Measurements from ENCODE around the gene PPP1R14D.

DNA sequence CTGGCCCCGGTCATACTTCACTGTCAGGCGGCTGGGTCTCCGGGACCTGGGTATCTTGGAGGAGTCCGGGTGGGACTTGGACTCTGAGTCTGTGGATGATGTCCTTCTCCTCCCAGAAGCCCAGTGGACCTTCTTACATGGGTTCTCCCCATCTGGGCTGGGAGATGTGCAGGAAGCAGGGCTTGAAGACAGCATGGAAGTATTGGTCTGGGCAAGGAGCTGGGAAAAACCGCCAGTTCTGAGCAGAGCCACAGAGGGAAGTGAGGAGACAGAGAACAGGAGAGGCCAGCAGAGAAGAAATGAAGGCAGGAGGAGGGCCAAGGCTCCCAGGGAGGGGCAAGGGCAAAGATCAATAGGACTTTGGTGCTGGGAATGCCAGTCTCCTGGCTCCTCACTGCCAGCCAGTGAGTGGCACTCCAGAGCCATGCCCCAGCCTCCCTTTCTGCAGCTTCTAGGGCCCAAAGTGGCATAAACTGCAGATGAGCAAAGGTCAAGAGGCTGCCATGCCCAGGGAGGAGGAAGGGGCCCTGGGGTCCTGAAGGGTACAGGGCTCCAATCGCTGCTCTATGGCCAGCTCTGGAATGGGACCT lies at the start of gene PPP1R14D:
- TF ChIP-seq, protein P1, sequence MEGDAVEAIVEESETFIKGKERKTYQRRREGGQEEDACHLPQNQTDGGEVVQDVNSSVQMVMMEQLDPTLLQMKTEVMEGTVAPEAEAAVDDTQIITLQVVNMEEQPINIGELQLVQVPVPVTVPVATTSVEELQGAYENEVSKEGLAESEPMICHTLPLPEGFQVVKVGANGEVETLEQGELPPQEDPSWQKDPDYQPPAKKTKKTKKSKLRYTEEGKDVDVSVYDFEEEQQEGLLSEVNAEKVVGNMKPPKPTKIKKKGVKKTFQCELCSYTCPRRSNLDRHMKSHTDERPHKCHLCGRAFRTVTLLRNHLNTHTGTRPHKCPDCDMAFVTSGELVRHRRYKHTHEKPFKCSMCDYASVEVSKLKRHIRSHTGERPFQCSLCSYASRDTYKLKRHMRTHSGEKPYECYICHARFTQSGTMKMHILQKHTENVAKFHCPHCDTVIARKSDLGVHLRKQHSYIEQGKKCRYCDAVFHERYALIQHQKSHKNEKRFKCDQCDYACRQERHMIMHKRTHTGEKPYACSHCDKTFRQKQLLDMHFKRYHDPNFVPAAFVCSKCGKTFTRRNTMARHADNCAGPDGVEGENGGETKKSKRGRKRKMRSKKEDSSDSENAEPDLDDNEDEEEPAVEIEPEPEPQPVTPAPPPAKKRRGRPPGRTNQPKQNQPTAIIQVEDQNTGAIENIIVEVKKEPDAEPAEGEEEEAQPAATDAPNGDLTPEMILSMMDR (IDR thresholded peaks at IDR 0.05), result no peak
- TF ChIP-seq POLR2A (IDR thresholded peaks at IDR 0.05), result no peak
